H1 (cell line): ENCODE data around the gene PTPN13. TPM values are rescaled to one million over a fixed set of nuclear protein-coding genes. Genes with fewer than 3 reads are reported as not detected.

ENCODE experiments used
- CTCF ChIA-PET: fragments of 300-600 bp; sonication (Branson Sonifier 250); formaldehyde crosslinking; loops from one replicate; lab custom pipeline; 2021; ENCODE audit not compliant: partially characterized antibody; lab: Charles Lee
- POLR2A ChIA-PET: fragments of 300-600 bp; sonication (Branson Sonifier 250); formaldehyde crosslinking; loops from one replicate; lab custom pipeline; 2021; ENCODE audit warnings: inconsistent platforms; ENCODE audit not compliant: partially characterized antibody; lab: Charles Lee
- DNase-seq, 2 experiments: peaks; one replicate each; pipeline versions ENCODE4 v3.0.0 to v3.0.0-alpha.2; 2010 to 2022; ENCODE audit warnings: low spot score in 2 of 2, low read depth in 1 of 2, mixed read lengths in 1 of 2
- FAIRE-seq: peaks from 2 replicates; lab custom pipeline; 2011; peaks lifted over from hg19 to GRCh38; lab: Jason Lieb, UNC
- H2AFZ ChIP-seq: 2 replicates; pipeline ENCODE4 v1.8.1; 2012; ENCODE audit warnings: low read length, inconsistent platforms
- H2AK5ac ChIP-seq: 2 replicates; pipeline ENCODE4 v1.6.1; 2013; ENCODE audit warnings: low read depth, low read length
- H2BK120ac ChIP-seq: replicated peaks from 2 replicates; pipeline ENCODE3; 2013; ENCODE audit warnings: low read depth, low read length, inconsistent platforms
- H2BK12ac ChIP-seq: 2 replicates; pipeline ENCODE4 v1.6.1; 2013; ENCODE audit warnings: low read depth, low read length
- H2BK15ac ChIP-seq: 2 replicates; pipeline ENCODE4 v1.6.1; 2013; ENCODE audit warnings: low read length
- H2BK20ac ChIP-seq: 2 replicates; pipeline ENCODE4 v1.6.1; 2013; ENCODE audit warnings: low read length
- H2BK5ac ChIP-seq: 2 replicates; pipeline ENCODE4 v1.6.1; 2013; ENCODE audit warnings: low read depth, low read length
- H3K14ac ChIP-seq: 2 replicates; pipeline ENCODE4 v1.6.1; 2013; ENCODE audit warnings: inconsistent platforms; ENCODE audit not compliant: insufficient read length
- H3K18ac ChIP-seq: 2 replicates; pipeline ENCODE4 v1.6.1; 2013; ENCODE audit warnings: low read length; ENCODE audit errors: extremely low read depth
- H3K23ac ChIP-seq: 2 replicates; pipeline ENCODE4 v1.6.1; 2013; ENCODE audit warnings: inconsistent platforms; ENCODE audit not compliant: insufficient read length
- H3K23me2 ChIP-seq: 2 replicates; pipeline ENCODE4 v1.6.1; 2013; ENCODE audit warnings: low read depth, low read length
- H3K27ac ChIP-seq: 2 replicates; pipeline ENCODE4 v1.6.1; 2011; ENCODE audit warnings: low read depth, low read length, inconsistent platforms
- H3K27me3 ChIP-seq, 4 experiments: replicated peaks in 1 of 4; 1 replicate in 1 of 4; 2 replicates in 3 of 4; pipeline versions ENCODE4 v1.6.1 to v1.8.1; 2011 to 2013; ENCODE audit warnings: low read length in 3 of 4, mild to moderate bottlenecking in 3 of 4, inconsistent platforms in 2 of 4, mixed read lengths in 2 of 4, moderate library complexity in 1 of 4; ENCODE audit not compliant: control insufficient read depth in 3 of 4, insufficient read depth in 3 of 4; ENCODE audit errors: extremely low read depth in 1 of 4
- H3K36me3 ChIP-seq, 4 experiments: 2 replicates each; pipeline versions ENCODE4 v1.6.1 to v1.8.1; 2011 to 2013; ENCODE audit warnings: mild to moderate bottlenecking in 4 of 4, low read length in 3 of 4, moderate library complexity in 2 of 4, control low read depth in 1 of 4, inconsistent platforms in 1 of 4; ENCODE audit not compliant: insufficient read depth in 4 of 4, control insufficient read depth in 2 of 4
- H3K4ac ChIP-seq: replicated peaks from 2 replicates; pipeline ENCODE3; 2013; ENCODE audit warnings: low read length, low read depth, mixed read lengths, inconsistent platforms; ENCODE audit not compliant: insufficient read length
- H3K4me1 ChIP-seq, 4 experiments: replicated peaks in 1 of 4; 1 replicate in 1 of 4; 2 replicates in 3 of 4; pipeline versions ENCODE4 v1.6.1 to v1.8.1; 2011 to 2013; ENCODE audit warnings: low read length in 3 of 4, inconsistent platforms in 2 of 4, mixed read lengths in 1 of 4; ENCODE audit not compliant: insufficient read depth in 4 of 4, control insufficient read depth in 3 of 4
- H3K4me2 ChIP-seq, 2 experiments: 2 replicates each; pipeline versions ENCODE4 v1.6.1 to v1.8.1; 2011 to 2013; ENCODE audit warnings: low read depth in 2 of 2, low read length in 2 of 2, control low read depth in 1 of 2, inconsistent platforms in 1 of 2, mild to moderate bottlenecking in 1 of 2; ENCODE audit not compliant: insufficient read depth in 1 of 2
- H3K4me3 ChIP-seq, 4 experiments: fragments of 200-600, 300-600 bp in 1 of 4; sonication (generic), shearing (Covaris generic), sonication (Bioruptor Twin) in 1 of 4; 2 replicates each; pipeline versions ENCODE4 v1.5.1 to v1.8.1; 2011 to 2016; ENCODE audit warnings: low read length in 4 of 4, low read depth in 3 of 4, control low read depth in 2 of 4, inconsistent platforms in 2 of 4, mild to moderate bottlenecking in 2 of 4, mixed read lengths in 1 of 4, moderate library complexity in 1 of 4; ENCODE audit not compliant: insufficient read depth in 2 of 4; ENCODE audit errors: extremely low read depth in 1 of 4
- H3K56ac ChIP-seq: replicated peaks from 2 replicates; pipeline ENCODE3; 2013; ENCODE audit warnings: low read depth, mild to moderate bottlenecking, mixed read lengths, low read length, inconsistent platforms; ENCODE audit not compliant: insufficient read length
- H3K79me1 ChIP-seq: 2 replicates; pipeline ENCODE4 v1.6.1; 2013; ENCODE audit warnings: low read depth, low read length, control low read depth
- H3K79me2 ChIP-seq, 2 experiments: 2 replicates each; pipeline versions ENCODE4 v1.6.1 to v1.8.1; 2012 to 2013; ENCODE audit warnings: low read length in 2 of 2, mild to moderate bottlenecking in 2 of 2, inconsistent platforms in 1 of 2; ENCODE audit not compliant: insufficient read depth in 2 of 2, control insufficient read depth in 1 of 2
- H3K9ac ChIP-seq, 4 experiments: replicated peaks in 1 of 4; 1 replicate in 1 of 4; 2 replicates in 3 of 4; pipeline versions ENCODE4 v1.6.1 to v1.8.1; 2011 to 2013; ENCODE audit warnings: low read depth in 3 of 4, low read length in 3 of 4, control low read depth in 2 of 4, mild to moderate bottlenecking in 2 of 4, moderate library complexity in 2 of 4, inconsistent platforms in 1 of 4; ENCODE audit errors: extremely low read depth in 1 of 4
- H3K9me3 ChIP-seq, 2 experiments: 2 replicates each; pipeline versions ENCODE4 v1.6.1 to v1.8.1; 2012 to 2013; ENCODE audit warnings: mild to moderate bottlenecking in 2 of 2, moderate library complexity in 2 of 2, control low read depth in 1 of 2, inconsistent platforms in 1 of 2, low read depth in 1 of 2, low read length in 1 of 2, mixed read lengths in 1 of 2; ENCODE audit not compliant: insufficient read depth in 2 of 2
- H4K20me1 ChIP-seq, 2 experiments: replicated peaks in 1 of 2; 2 replicates each; pipeline versions ENCODE3 to v1.8.1; 2011 to 2013; ENCODE audit warnings: inconsistent platforms in 2 of 2, low read length in 2 of 2, mild to moderate bottlenecking in 1 of 2; ENCODE audit not compliant: insufficient read depth in 2 of 2, control insufficient read depth in 1 of 2
- H4K5ac ChIP-seq: 2 replicates; pipeline ENCODE4 v1.6.1; 2013; ENCODE audit warnings: low read length, low read depth, mixed read lengths, inconsistent platforms; ENCODE audit not compliant: insufficient read length
- H4K8ac ChIP-seq: 2 replicates; pipeline ENCODE4 v1.8.0; 2013; ENCODE audit warnings: mild to moderate bottlenecking, moderate library complexity, low read length, inconsistent platforms; ENCODE audit not compliant: insufficient read depth; ENCODE audit errors: extremely low read depth
- H4K91ac ChIP-seq: replicated peaks from 2 replicates; pipeline ENCODE3; 2013; ENCODE audit warnings: low read length, mixed read lengths, inconsistent platforms; ENCODE audit not compliant: insufficient read length
- BCL11A ChIP-seq, 2 experiments: IDR thresholded peaks; one replicate each; pipeline ENCODE4 v1.6.1; 2011; ENCODE audit warnings: low read depth in 2 of 2, low read length in 2 of 2, mild to moderate bottlenecking in 2 of 2
- EGR1 ChIP-seq: IDR thresholded peaks from 2 replicates; pipeline ENCODE4 v1.6.1; 2011; ENCODE audit warnings: low read depth, low read length, borderline replicate concordance
- EP300 ChIP-seq, 2 experiments: IDR thresholded peaks; 1 replicate in 1 of 2; 2 replicates in 1 of 2; pipeline ENCODE4 v1.6.1; 2011 to 2012; ENCODE audit warnings: low read depth in 2 of 2, low read length in 2 of 2, mild to moderate bottlenecking in 2 of 2, borderline replicate concordance in 1 of 2, inconsistent platforms in 1 of 2, moderate library complexity in 1 of 2
- GTF2F1 ChIP-seq: IDR thresholded peaks from 2 replicates; pipeline ENCODE4 v1.6.1; 2012; ENCODE audit warnings: low read depth, low read length, improper control_type of control experiment, borderline replicate concordance
- RAD21 ChIP-seq, 2 experiments: IDR thresholded peaks in 1 of 2; conservative IDR thresholded peaks in 1 of 2; 2 replicates each; pipeline ENCODE4 v1.6.1; 2011; ENCODE audit warnings: low read depth in 2 of 2, low read length in 2 of 2, improper control_type of control experiment in 1 of 2, inconsistent platforms in 1 of 2, mild to moderate bottlenecking in 1 of 2, moderate library complexity in 1 of 2
- RNF2 ChIP-seq: fragments of 200-900, 300-1000 bp; sonication (generic); IDR thresholded peaks from 2 replicates; pipeline ENCODE4 v1.7.1; 2016; ENCODE audit warnings: borderline replicate concordance, low read depth, mild to moderate bottlenecking, antibody characterized with exemption, low read length; ENCODE audit not compliant: poor library complexity, severe bottlenecking; ENCODE audit errors: missing control alignments
- SIX5 ChIP-seq: IDR thresholded peaks from 2 replicates; pipeline ENCODE4 v1.6.1; 2011; ENCODE audit warnings: mild to moderate bottlenecking, low read depth, low read length
- TBP ChIP-seq: IDR thresholded peaks from 2 replicates; pipeline ENCODE4 v1.6.1; 2011; ENCODE audit warnings: low read depth, low read length, improper control_type of control experiment
- ZNF274 ChIP-seq: IDR thresholded peaks from 2 replicates; pipeline ENCODE4 v1.7.0; 2012; ENCODE audit warnings: low read length, borderline replicate concordance; ENCODE audit errors: extremely low read depth
- whole genome bisulfite sequencing, 2 experiments: shearing (Covaris generic) in 1 of 2; methylation state at CpG; one replicate each; pipeline versions ENCODE4 v1.1.6 to v1.1.7; 2013 to 2015; ENCODE audit warnings: low lambda C conversion rate in 2 of 2, mixed read lengths in 2 of 2, inconsistent platforms in 1 of 2, low coverage in 1 of 2, missing lambda C conversion rate in 1 of 2; ENCODE audit not compliant: insufficient replicate concordance in 2 of 2, insufficient coverage in 1 of 2, insufficient read length in 1 of 2; ENCODE audit errors: extremely low coverage in 1 of 2, missing lambda C conversion rate in 1 of 2; 5-methylcytosine and 5-hydroxymethylcytosine counted together
- polyA plus RNA-seq, 7 experiments: library from polyadenylated mRNA; depleted of rRNA in 3 of 7; stranded (reverse) in 5 of 7; unstranded in 2 of 7; fragments of >200 nt in 5 of 7; fragments of 200-250 nt in 2 of 7; gene quantifications; 1 replicate in 5 of 7; 2 replicates in 1 of 7; 4 replicates in 1 of 7; pipeline versions ENCODE4 v1.2.1 to v1.2.3, GENCODE V29; 2011 to 2013; ENCODE audit warnings: missing spikeins in 2 of 7, mixed read lengths in 2 of 7
- total RNA-seq: library from RNA; stranded (reverse); fragmentation: NEBNext Ultra II Directional; extraction: Animal tissue kit (Norgen Biotek cat#: 25700); gene quantifications from 2 replicates; pipeline ENCODE4 v1.2.1, GENCODE V29; 2021
- TF ChIP-seq, protein P1 (sequence below): IDR thresholded peaks from 2 replicates; pipeline ENCODE4 v1.6.1; 2011; ENCODE audit warnings: low read length, improper control_type of control experiment

PTPN13 gene
- total and polyA plus RNA-seq, 2 of the 8 experiments (the other 6 are each of a cell fraction or from before 2014, with no cell fraction given) = 12.7 to 57.9 TPM

DNA sequence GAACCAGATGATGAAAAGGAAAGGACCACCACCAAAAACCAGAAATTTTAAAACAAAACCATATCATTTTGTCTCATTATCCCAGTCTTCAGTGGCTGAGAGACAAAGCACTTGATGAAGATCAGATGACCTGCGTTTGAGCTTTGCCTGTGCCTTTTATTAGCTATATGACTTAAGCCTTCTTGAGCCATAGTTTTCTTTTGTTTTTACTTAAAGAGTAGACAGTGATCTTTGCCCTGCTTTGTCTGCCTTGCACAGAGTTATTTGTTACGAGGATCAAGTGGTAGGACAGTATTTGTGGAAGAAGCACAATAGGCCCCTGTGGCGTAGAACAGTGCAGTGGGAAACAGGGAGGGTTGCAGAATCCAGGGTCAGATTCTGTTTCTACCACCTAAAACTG is 165.2 kb downstream of the PTPN13 start:
- Histone ChIP-seq H3K4me3 (no peak overlapping the region), H3K9ac (no peak overlapping the region), H3K36me3 (peaks cover 0 to 22% (median 9%) of the 10 kb centered on the region in 4 experiments; a peak in 4 of 8 replicates), H3K27me3 (no peaks in the 10 kb centered on the region), H2BK12ac (no peak overlapping the region), H2BK5ac (no peak overlapping the region), H3K18ac (no peak overlapping the region), H3K79me1 (no peaks in the 10 kb centered on the region), H4K91ac (no peak overlapping the region), H3K4ac (no peak overlapping the region), H3K23ac (no peak overlapping the region), H3K79me2 (no peaks in the 10 kb centered on the region), H4K20me1 (no peaks in the 10 kb centered on the region), H3K23me2 (no peaks in the 10 kb centered on the region), H2AK5ac (no peak overlapping the region), H3K27ac (no peak overlapping the region), H2AFZ (no peak overlapping the region), H2BK20ac (no peak overlapping the region), H3K4me1 (no peaks in the 10 kb centered on the region), H4K5ac (no peak overlapping the region), H3K56ac (no peak overlapping the region), H3K4me2 (no peak overlapping the region), H4K8ac (no peak overlapping the region), H3K14ac (no peak overlapping the region), H2BK120ac (no peak overlapping the region), H3K9me3 (no peaks in the 10 kb centered on the region), H2BK15ac (no peak overlapping the region)
- ChIA-PET POLR2A (no interaction called here), CTCF (no interaction called here)
- FAIRE-seq = no peak
- DNase-seq = no peak
- WGBS, 2 experiments = 90% methylated on average over 3 of the region's 3 CpGs; no CpG with 5 or more reads in 1 of the 2 experiments
- TF ChIP-seq EP300 (IDR thresholded peaks at IDR 0.05; ENCODE audit: borderline replicate concordance in 1 of 2, low read depth in 2 of 2, low read length in 2 of 2) (no peak), EGR1 (no peak), RAD21 (IDR thresholded peaks at IDR 0.05 in 1 of 2, conservative IDR thresholded peaks at IDR 0.05 in 1 of 2; ENCODE audit: low read depth in 2 of 2, low read length in 2 of 2) (no peak), RNF2 (no peak), SIX5 (no peak), ZNF274 (no peak), TBP (no peak), BCL11A (IDR thresholded peaks at IDR 0.05; ENCODE audit: low read depth in 2 of 2, low read length in 2 of 2) (no peak), GTF2F1 (no peak)
- TF ChIP-seq, protein P1, sequence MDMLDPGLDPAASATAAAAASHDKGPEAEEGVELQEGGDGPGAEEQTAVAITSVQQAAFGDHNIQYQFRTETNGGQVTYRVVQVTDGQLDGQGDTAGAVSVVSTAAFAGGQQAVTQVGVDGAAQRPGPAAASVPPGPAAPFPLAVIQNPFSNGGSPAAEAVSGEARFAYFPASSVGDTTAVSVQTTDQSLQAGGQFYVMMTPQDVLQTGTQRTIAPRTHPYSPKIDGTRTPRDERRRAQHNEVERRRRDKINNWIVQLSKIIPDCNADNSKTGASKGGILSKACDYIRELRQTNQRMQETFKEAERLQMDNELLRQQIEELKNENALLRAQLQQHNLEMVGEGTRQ = no peak
